Bronchus fibroblast of lung (primary cell): ENCODE measurements around the gene NOB1. TPM values are rescaled to one million over a fixed set of nuclear protein-coding genes. Genes with fewer than 3 reads are reported as not detected.

Source experiments
- total RNA-seq: library from RNA; depleted of rRNA; stranded (reverse); fragments of >200 nt; gene quantifications from 2 replicates; pipeline ENCODE4 v1.2.3, GENCODE V29; 2015

NOB1 gene
- total RNA-seq, result 36.1 and 43.0 TPM in 2 replicates

GRCh38 chr16:69754469-69755310 is at the start of gene NOB1:
NOB1 (minus strand) TSS chr16:69754926; CDS start chr16:69754910, 16 bp downstream.

GRCh38 chr16:69761983-69762813 is 7.5 kb upstream of the NOB1 start, which contains the start of gene WWP2:
WWP2 (plus strand) TSS chr16:69762332; CDS start chr16:69787011, 24,679 bp downstream.

GRCh38 chr16:69726313-69727060 is 28.2 kb downstream of the NOB1 start, which contains the start of gene NQO1:
NQO1 (minus strand) TSS chr16:69726560; CDS start chr16:69726439, 121 bp downstream.

Other genes with a start within 250 kb of the NOB1 start
- 4.0 and 4.7 TPM in 2 replicates for gene NFAT5, start 189.0 kb downstream of the NOB1 start, total RNA-seq
- 161 and 170 TPM in 2 replicates for gene NQO1, start 28.4 kb downstream of the NOB1 start, total RNA-seq
- 18.4 and 21.5 TPM in 2 replicates for gene WWP2, start 7.4 kb upstream of the NOB1 start, total RNA-seq
- gene CLEC18A, start 196.4 kb upstream of the NOB1 start, total RNA-seq, result 0.17 TPM in 1 of 2 replicates, not detected in the other